GM12872 (cell line): ENCODE measurements around the gene EEF1E1.

ENCODE experiments used
- TF ChIP-seq, protein P1 (sequence below): IDR thresholded peaks from 3 replicates; pipeline ENCODE4 v1.5.1; 2011; ENCODE audit warnings: low read depth, mild to moderate bottlenecking, low read length, moderate library complexity; ENCODE audit not compliant: insufficient read depth

The EEF1E1 gene

DNA sequence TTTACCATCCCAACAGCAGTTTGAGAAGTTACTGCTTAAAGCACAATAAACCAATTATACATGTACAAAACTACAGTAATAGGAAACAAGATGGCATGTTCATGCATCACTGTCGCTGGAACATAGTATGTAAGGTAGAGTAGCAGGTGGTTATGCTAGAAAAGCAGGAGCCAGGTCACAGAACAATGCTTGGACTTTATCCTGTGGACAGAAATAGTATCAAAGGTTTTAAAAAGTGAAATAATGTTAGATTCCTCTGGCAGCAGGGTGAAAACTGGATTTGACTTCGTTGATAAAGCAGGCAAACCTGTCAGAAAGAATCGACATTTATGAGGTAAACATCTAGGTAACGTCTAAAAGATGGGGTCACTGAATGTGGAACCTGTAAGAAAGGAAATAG, 40.6 kb downstream of the EEF1E1 start:
- TF ChIP-seq, protein P1, sequence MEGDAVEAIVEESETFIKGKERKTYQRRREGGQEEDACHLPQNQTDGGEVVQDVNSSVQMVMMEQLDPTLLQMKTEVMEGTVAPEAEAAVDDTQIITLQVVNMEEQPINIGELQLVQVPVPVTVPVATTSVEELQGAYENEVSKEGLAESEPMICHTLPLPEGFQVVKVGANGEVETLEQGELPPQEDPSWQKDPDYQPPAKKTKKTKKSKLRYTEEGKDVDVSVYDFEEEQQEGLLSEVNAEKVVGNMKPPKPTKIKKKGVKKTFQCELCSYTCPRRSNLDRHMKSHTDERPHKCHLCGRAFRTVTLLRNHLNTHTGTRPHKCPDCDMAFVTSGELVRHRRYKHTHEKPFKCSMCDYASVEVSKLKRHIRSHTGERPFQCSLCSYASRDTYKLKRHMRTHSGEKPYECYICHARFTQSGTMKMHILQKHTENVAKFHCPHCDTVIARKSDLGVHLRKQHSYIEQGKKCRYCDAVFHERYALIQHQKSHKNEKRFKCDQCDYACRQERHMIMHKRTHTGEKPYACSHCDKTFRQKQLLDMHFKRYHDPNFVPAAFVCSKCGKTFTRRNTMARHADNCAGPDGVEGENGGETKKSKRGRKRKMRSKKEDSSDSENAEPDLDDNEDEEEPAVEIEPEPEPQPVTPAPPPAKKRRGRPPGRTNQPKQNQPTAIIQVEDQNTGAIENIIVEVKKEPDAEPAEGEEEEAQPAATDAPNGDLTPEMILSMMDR, result no peak

- TF ChIP-seq, protein P1, result no peak
Observed at GRCh38 chr6:8060346-8060745, 42.0 kb downstream of the EEF1E1 start.

DNA sequence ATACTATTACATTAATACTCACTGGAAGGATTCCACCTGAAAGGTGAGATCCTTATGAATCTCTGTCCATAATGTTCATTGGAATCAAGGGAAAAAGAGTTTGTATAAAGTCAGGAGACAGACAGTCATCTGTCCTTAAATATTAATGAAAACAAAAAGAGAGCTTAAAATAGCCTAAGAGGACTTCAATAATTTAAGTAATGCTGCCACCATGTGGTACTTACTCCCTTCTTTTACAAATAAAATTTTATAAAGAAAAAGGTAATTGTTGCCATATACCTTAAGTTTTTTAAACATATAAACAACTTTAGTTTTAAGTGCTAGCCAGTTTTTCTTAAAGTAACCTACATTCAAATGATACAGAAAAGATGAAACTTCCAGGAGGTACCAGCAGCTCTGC, 43.2 kb downstream of the EEF1E1 start:
- TF ChIP-seq, protein P1, result 0 out of 3 replicates have a peak, but pooled peaks have one; percentile 2

GRCh38 chr6:8057793-8058192, 44.6 kb downstream of the EEF1E1 start:
- TF ChIP-seq, protein P1, result no peak

DNA sequence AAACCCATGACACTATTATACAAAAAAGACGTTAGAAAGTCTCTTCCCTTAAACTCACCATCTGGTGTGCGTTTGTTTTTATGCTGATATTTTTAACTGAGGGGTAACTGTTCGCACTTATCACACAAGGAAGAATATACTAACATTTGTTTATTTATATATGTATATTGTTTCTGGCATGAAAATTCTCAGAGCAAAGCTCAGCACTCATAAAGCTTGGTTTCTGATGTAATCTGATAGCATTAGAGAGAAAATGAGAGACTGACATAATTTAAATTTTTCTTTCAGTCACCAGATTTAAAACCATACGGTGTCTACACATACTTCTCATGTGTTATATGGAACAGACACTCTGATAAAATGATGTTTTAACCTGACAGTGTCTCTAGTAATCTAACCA, 45.1 kb downstream of the EEF1E1 start:
- TF ChIP-seq, protein P1, result no peak

- TF ChIP-seq, protein P1, result no peak
Observed at GRCh38 chr6:8054276-8054675, 48.1 kb downstream of the EEF1E1 start.

- TF ChIP-seq, protein P1, result no peak
Observed at GRCh38 chr6:8047541-8048292, 54.6 kb downstream of the EEF1E1 start.

GRCh38 chr6:8043221-8043620, 59.1 kb downstream of the EEF1E1 start:
- TF ChIP-seq, protein P1, result no peak
